ENCODE results near the gene ATG4D.

DNA sequence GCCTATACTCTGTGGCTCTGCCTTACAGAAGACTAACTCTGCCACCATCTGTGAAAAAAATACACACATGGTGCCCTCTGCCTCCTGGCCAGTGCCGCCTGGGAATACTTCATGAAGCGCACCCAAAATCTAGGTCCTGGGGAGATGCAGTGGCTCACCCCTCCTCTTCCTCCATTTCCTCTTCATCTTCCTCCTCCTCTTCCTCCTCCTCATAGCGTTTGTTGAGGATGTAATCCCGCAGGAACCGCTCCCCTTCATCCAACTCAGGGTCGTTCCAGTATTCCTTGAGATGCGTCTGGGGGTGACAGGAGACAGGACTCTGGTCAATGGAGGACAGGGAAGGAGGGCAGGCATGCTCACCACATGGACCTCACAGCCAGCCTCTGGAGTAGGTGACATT is 16.4 kb downstream of the ATG4D start:
- TF ChIP-seq, protein P1, sequence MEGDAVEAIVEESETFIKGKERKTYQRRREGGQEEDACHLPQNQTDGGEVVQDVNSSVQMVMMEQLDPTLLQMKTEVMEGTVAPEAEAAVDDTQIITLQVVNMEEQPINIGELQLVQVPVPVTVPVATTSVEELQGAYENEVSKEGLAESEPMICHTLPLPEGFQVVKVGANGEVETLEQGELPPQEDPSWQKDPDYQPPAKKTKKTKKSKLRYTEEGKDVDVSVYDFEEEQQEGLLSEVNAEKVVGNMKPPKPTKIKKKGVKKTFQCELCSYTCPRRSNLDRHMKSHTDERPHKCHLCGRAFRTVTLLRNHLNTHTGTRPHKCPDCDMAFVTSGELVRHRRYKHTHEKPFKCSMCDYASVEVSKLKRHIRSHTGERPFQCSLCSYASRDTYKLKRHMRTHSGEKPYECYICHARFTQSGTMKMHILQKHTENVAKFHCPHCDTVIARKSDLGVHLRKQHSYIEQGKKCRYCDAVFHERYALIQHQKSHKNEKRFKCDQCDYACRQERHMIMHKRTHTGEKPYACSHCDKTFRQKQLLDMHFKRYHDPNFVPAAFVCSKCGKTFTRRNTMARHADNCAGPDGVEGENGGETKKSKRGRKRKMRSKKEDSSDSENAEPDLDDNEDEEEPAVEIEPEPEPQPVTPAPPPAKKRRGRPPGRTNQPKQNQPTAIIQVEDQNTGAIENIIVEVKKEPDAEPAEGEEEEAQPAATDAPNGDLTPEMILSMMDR (IDR thresholded peaks at IDR 0.05): no peak
- TF ChIP-seq POLR2A (IDR thresholded peaks at IDR 0.05): no peak

Data from testis (tissue), 2 donors.